Measurements from ENCODE around the gene SLC16A12. TPM values are rescaled to one million over a fixed set of nuclear protein-coding genes. Genes with fewer than 3 reads are reported as not detected.

Gene SLC16A12
- total and polyA plus RNA-seq, 2 of the 4 experiments (the other 2 are of a cell fraction), result 1.4 to 1.6 TPM

DNA sequence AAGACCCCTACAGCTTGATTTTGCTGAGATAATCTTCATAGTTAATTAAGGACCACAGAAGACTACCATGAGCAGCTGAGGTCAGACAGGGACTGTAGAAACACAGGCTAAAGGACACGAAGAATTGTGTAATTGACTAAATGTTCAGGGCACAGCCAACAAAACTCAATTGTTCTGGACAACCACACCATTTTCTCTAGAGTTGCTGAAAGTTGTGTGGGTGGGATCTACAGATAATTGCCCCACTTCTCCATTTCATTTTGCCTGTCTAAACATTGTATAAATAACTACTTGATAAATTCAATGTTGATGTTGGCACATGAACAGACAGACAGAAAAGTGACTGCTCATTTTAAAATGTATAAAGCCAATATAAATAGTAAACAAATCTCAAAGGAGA lies 39.0 kb upstream of the SLC16A12 start:
- Histone ChIP-seq H2BK20ac (ENCODE audit: low read depth, low read length) (peak overlapping the region; percentile 62), H3K4me2 (ENCODE audit: low read depth, low read length) (no peak overlapping the region), H3K79me1 (ENCODE audit: low read depth in 1 of 2, low read length in 2 of 2) (no peaks in the 10 kb centered on the region), H2BK5ac (ENCODE audit: low read depth, low read length, poor library complexity, severe bottlenecking) (peak overlapping the region; percentile 15), H2AK9ac (replicated peaks; ENCODE audit: low read depth, low read length, poor library complexity) (no peak overlapping the region), H2BK15ac (ENCODE audit: low read depth, low read length) (no peak overlapping the region), H3K23ac (ENCODE audit: low read depth, low read length) (no peak overlapping the region), H2AK5ac (ENCODE audit: low read depth, low read length) (peak overlapping the region; percentile 42; the same call in 1 of the 2 replicates), H3K4ac (ENCODE audit: low read depth, low read length) (peak overlapping the region; percentile 31; the same call in 1 of the 2 replicates), H3K9ac (ENCODE audit: low read depth, low read length) (no peak overlapping the region), H3K4me1 (ENCODE audit: control insufficient read depth, insufficient read depth, low read length) (peaks cover 3% of the 10 kb centered on the region; the same call in 1 of the 2 replicates), H3K9me1 (ENCODE audit: insufficient read depth, low read length) (no peaks in the 10 kb centered on the region), H3K9me3 (ENCODE audit: control insufficient read depth, insufficient read depth, low read length) (0 out of 2 replicates have a peak, but pooled peaks cover 6% of the 10 kb centered on the region), H2BK120ac (ENCODE audit: low read depth, low read length) (peak overlapping the region; percentile 42), H4K91ac (ENCODE audit: insufficient read depth, low read depth, low read length) (0 out of 2 replicates have a peak overlapping the region, but pooled peaks have one; percentile 6), H2AFZ (replicated peaks; ENCODE audit: low read length, poor library complexity) (no peak overlapping the region), H4K5ac (ENCODE audit: low read depth, low read length) (no peak overlapping the region), H3K36me3 (ENCODE audit: control insufficient read depth, insufficient read depth, low read length) (no peaks in the 10 kb centered on the region), H3K4me3 (ENCODE audit: insufficient read depth, low read depth, low read length) (no peak overlapping the region), H3K56ac (ENCODE audit: extremely low read depth, insufficient read depth, low read length) (no peak overlapping the region), H3K27me3 (ENCODE audit: control insufficient read depth, insufficient read depth, low read length) (no peaks in the 10 kb centered on the region), H3K14ac (replicated peaks; ENCODE audit: low read depth, low read length) (peak overlapping the region; percentile 63), H3K18ac (ENCODE audit: low read depth, low read length) (peak overlapping the region; percentile 27; the same call in 1 of the 2 replicates), H4K20me1 (ENCODE audit: insufficient read depth, low read length) (no peaks in the 10 kb centered on the region), H4K8ac (ENCODE audit: low read depth in 2 of 2, low read length in 2 of 2) (no peak overlapping the region), H3K27ac (ENCODE audit: insufficient read depth, low read length) (no peak overlapping the region)
- no peak for DNase-seq
- in situ Hi-C loops (cut with MboI; ENCODE audit: low sequenced_read_pairs) (no loop called here), dilution Hi-C loops (cut with HindIII; ENCODE audit: low sequenced_read_pairs, unreplicated experiment) (no loop called here), intact Hi-C loops (cut with micrococcal nuclease) (no loop called here)
- ChIA-PET CTCF (no interaction called here), POLR2A (ENCODE audit: unreplicated experiment) (no interaction called here)
- ATAC-seq (ENCODE audit: low read depth), result no peak; the same call in 1 of the 2 replicates
- TF ChIP-seq MXI1 (IDR thresholded peaks at IDR 0.05; ENCODE audit: borderline replicate concordance, low read depth, low read length) (no peak), RAD21 (IDR thresholded peaks at IDR 0.05; ENCODE audit: low read length) (no peak), BHLHE40 (IDR thresholded peaks at IDR 0.05; ENCODE audit: low read depth, low read length) (no peak), MAFK (IDR thresholded peaks at IDR 0.05; ENCODE audit: low read depth, low read length) (no peak), NFE2L2 (IDR thresholded peaks at IDR 0.05; ENCODE audit: low read depth, low read length) (no peak), MAZ (IDR thresholded peaks at IDR 0.05; ENCODE audit: borderline replicate concordance, low read depth, low read length) (no peak), RFX5 (IDR thresholded peaks at IDR 0.05; ENCODE audit: low read depth, low read length) (no peak), CTCF (conservative IDR thresholded peaks at IDR 0.05; ENCODE audit: low read depth, low read length) (no peak), POLR2A (IDR thresholded peaks at IDR 0.05; ENCODE audit: low read depth, low read length) (no peak), CEBPB (IDR thresholded peaks at IDR 0.05; ENCODE audit: low read depth, low read length) (no peak), ELK1 (IDR thresholded peaks at IDR 0.05; ENCODE audit: borderline replicate concordance, low read depth, low read length) (no peak), CHD1 (IDR thresholded peaks at IDR 0.05; ENCODE audit: low read depth, low read length) (no peak)
- TF ChIP-seq, protein P1, sequence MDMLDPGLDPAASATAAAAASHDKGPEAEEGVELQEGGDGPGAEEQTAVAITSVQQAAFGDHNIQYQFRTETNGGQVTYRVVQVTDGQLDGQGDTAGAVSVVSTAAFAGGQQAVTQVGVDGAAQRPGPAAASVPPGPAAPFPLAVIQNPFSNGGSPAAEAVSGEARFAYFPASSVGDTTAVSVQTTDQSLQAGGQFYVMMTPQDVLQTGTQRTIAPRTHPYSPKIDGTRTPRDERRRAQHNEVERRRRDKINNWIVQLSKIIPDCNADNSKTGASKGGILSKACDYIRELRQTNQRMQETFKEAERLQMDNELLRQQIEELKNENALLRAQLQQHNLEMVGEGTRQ (IDR thresholded peaks at IDR 0.05; ENCODE audit: low read depth, low read length), result no peak
- BruUV-seq (replicated peaks), result no TSS peak
- WGBS, 2 experiments (ENCODE audit: extremely low coverage in 2 of 2, insufficient read length in 1 of 2), result no CpG with 5 or more reads among the region's 1 CpG

Measured in IMR-90 (cell line).